SH-SY5Y (cell line): ENCODE measurements around the gene CLK2.

ENCODE experiments used
- GATA2 ChIP-seq: IDR thresholded peaks from 2 replicates; pipeline ENCODE4 v1.6.1; 2011; ENCODE audit warnings: mild to moderate bottlenecking, low read depth, low read length
- GATA3 ChIP-seq: IDR thresholded peaks from 2 replicates; pipeline ENCODE4 v1.6.1; 2011; ENCODE audit warnings: low read depth, mild to moderate bottlenecking, low read length, moderate library complexity

- TF ChIP-seq GATA3 (no peak), GATA2 (no peak)
These were observed 31.5 kb downstream of the CLK2 start for GRCh38 chr1:155241841-155242264.
